Lower leg skin (tissue), 3 donors: ENCODE results near the gene MBD3.

Source experiments
- CTCF ChIP-seq, 3 donors: fragments of 450-650 bp; IDR thresholded peaks; one replicate each; pipeline ENCODE4 v1.5.1; 2016; ENCODE audit warnings: antibody characterized with exemption in 3 of 3, mild to moderate bottlenecking in 3 of 3, moderate library complexity in 2 of 3
- POLR2A ChIP-seq, 2 donors: fragments of 450-650 bp; IDR thresholded peaks; one replicate each; pipeline ENCODE4 v1.6.1; 2016 to 2017; ENCODE audit warnings: antibody characterized with exemption in 2 of 2, mild to moderate bottlenecking in 1 of 2, moderate library complexity in 1 of 2

GRCh38 chr19:1525343-1525742 lies 67.3 kb downstream of the MBD3 start:
- TF ChIP-seq CTCF (IDR thresholded peaks at IDR 0.05): no peak
- no peak for TF ChIP-seq POLR2A (IDR thresholded peaks at IDR 0.05)
